ENCODE measurements around the gene SF3A2. TPM values are rescaled to one million over a fixed set of nuclear protein-coding genes. Genes with fewer than 3 reads are reported as not detected.

The SF3A2 gene
- total and polyA plus RNA-seq, 2 experiments from 2014 or later, result 67.7 to 128 TPM

DNA sequence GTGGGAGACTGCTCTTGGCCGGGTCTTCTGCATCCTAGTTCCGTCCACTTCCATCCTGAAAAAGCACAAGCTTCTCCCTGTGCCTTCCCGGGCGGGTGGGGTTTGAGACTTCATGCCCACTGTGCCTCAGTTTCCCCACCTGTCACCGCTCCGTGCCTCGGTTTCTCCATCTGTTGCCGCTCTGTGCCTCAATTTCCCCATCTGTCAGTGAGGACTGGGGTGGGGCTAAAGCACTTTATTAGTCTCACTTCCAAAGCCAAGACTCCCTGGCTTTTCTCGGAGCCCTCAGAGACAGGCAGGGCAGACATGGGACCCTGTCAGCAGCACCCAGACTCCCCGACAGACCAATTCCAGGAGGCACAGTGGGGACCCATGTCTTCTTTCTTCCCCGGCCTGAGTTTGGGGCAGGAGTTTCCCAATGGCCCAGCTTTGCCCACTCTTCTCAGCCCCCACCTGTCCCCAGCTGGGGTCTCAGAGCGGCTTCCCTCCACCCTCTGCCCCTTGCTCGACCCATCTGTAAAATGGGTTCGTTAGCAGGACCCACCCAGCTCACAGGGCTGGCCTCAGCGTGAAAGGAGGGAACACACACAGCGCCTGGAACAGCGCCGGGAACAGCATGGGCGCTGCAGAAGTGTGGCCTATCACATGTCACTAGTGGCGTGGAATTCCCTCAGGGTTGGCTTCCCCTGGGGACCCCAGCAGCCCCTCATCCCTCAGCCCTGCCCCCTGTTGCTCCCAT is 49.9 kb downstream of the SF3A2 start (continued):
- TF ChIP-seq, protein P1, sequence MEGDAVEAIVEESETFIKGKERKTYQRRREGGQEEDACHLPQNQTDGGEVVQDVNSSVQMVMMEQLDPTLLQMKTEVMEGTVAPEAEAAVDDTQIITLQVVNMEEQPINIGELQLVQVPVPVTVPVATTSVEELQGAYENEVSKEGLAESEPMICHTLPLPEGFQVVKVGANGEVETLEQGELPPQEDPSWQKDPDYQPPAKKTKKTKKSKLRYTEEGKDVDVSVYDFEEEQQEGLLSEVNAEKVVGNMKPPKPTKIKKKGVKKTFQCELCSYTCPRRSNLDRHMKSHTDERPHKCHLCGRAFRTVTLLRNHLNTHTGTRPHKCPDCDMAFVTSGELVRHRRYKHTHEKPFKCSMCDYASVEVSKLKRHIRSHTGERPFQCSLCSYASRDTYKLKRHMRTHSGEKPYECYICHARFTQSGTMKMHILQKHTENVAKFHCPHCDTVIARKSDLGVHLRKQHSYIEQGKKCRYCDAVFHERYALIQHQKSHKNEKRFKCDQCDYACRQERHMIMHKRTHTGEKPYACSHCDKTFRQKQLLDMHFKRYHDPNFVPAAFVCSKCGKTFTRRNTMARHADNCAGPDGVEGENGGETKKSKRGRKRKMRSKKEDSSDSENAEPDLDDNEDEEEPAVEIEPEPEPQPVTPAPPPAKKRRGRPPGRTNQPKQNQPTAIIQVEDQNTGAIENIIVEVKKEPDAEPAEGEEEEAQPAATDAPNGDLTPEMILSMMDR (conservative IDR thresholded peaks at IDR 0.05; ENCODE audit: low read depth in 2 of 2), result no peak
- TF ChIP-seq EZH2 (IDR thresholded peaks at IDR 0.05; ENCODE audit: low read depth, unreplicated experiment) (no peak), ZNF462 (CRISPR knock-in tag; IDR thresholded peaks at IDR 0.05) (no peak)

GRCh38 chr19:2287585-2288337 is 51.1 kb downstream of the SF3A2 start:
- Mint-ChIP-seq H3K9me3 (peaks cover 4% of the 10 kb centered on the region; the same call in 1 of the 3 replicates), H3K4me3 (no peak overlapping the region), H3K4me1 (peaks cover 11% of the 10 kb centered on the region), H3K27me3 (ENCODE audit: insufficient read depth, low read depth, poor library complexity) (peaks cover 54% of the 10 kb centered on the region), H3K27ac (no peak overlapping the region), H3K36me3 (ENCODE audit: low read depth) (no peaks in the 10 kb centered on the region; the same call in 2 of the 3 replicates)
- Histone ChIP-seq H3K79me2 (replicated peaks; ENCODE audit: insufficient read depth) (no peaks in the 10 kb centered on the region), H3K4me1 (ENCODE audit: insufficient read depth) (no peaks in the 10 kb centered on the region), H2AFZ (no peak overlapping the region), H3K4me3 (no peak overlapping the region), H3K36me3 (ENCODE audit: insufficient read depth) (no peaks in the 10 kb centered on the region), H4K20me1 (replicated peaks; ENCODE audit: insufficient read depth) (0 out of 2 replicates have a peak, but pooled peaks cover 2% of the 10 kb centered on the region), H3K9me2 (ENCODE audit: insufficient read depth) (no peaks in the 10 kb centered on the region), H3K27ac (ENCODE audit: low read depth) (no peak overlapping the region), H3K27me3 (ENCODE audit: insufficient read depth) (peaks cover 63% of the 10 kb centered on the region), H3K4me2 (no peak overlapping the region), H3F3A (replicated peaks; ENCODE audit: low read depth) (peaks cover 12% of the 10 kb centered on the region; the same call in 1 of the 2 replicates)
- ATAC-seq (no peak), DNase-seq (ENCODE audit: low spot score) (peak; percentile 1)
- TF ChIP-seq NANOG (IDR thresholded peaks at IDR 0.05; ENCODE audit: borderline replicate concordance), result no peak
- no peak for TF ChIP-seq EZH2phosphoT487 (IDR thresholded peaks at IDR 0.05; ENCODE audit: unreplicated experiment)
- no peak for TF ChIP-seq ETS1 (IDR thresholded peaks at IDR 0.05)
- TF ChIP-seq, protein P2, sequence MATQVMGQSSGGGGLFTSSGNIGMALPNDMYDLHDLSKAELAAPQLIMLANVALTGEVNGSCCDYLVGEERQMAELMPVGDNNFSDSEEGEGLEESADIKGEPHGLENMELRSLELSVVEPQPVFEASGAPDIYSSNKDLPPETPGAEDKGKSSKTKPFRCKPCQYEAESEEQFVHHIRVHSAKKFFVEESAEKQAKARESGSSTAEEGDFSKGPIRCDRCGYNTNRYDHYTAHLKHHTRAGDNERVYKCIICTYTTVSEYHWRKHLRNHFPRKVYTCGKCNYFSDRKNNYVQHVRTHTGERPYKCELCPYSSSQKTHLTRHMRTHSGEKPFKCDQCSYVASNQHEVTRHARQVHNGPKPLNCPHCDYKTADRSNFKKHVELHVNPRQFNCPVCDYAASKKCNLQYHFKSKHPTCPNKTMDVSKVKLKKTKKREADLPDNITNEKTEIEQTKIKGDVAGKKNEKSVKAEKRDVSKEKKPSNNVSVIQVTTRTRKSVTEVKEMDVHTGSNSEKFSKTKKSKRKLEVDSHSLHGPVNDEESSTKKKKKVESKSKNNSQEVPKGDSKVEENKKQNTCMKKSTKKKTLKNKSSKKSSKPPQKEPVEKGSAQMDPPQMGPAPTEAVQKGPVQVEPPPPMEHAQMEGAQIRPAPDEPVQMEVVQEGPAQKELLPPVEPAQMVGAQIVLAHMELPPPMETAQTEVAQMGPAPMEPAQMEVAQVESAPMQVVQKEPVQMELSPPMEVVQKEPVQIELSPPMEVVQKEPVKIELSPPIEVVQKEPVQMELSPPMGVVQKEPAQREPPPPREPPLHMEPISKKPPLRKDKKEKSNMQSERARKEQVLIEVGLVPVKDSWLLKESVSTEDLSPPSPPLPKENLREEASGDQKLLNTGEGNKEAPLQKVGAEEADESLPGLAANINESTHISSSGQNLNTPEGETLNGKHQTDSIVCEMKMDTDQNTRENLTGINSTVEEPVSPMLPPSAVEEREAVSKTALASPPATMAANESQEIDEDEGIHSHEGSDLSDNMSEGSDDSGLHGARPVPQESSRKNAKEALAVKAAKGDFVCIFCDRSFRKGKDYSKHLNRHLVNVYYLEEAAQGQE (IDR thresholded peaks at IDR 0.05; ENCODE audit: unreplicated experiment), result no peak
- TF ChIP-seq STAT1 (IDR thresholded peaks at IDR 0.05; ENCODE audit: unreplicated experiment), result no peak
- TF ChIP-seq JUNB (IDR thresholded peaks at IDR 0.05; ENCODE audit: unreplicated experiment), result no peak

Measured in GM23338 (cell line).